GM10266 (cell line): ENCODE data around the gene M6PR.
"Not testable (repeated sequence)": the region's sequence is repeated elsewhere in the genome, so short reads cannot be mapped to it uniquely, and the experiment has no call there.

Experiments
- DNase-seq: peaks from one replicate; pipeline ENCODE4 v3.0.0; 2012; ENCODE audit errors: extremely low spot score
- TF ChIP-seq, protein P1 (sequence below): IDR thresholded peaks from 2 replicates; pipeline ENCODE4 v1.5.1; 2012; ENCODE audit warnings: mild to moderate bottlenecking, low read depth; ENCODE audit not compliant: control insufficient read depth, insufficient read depth; ENCODE audit errors: missing control alignments

M6PR gene

GRCh38 chr12:8941691-8942478 lies 7.6 kb downstream of the M6PR start:
- TF ChIP-seq, protein P1, sequence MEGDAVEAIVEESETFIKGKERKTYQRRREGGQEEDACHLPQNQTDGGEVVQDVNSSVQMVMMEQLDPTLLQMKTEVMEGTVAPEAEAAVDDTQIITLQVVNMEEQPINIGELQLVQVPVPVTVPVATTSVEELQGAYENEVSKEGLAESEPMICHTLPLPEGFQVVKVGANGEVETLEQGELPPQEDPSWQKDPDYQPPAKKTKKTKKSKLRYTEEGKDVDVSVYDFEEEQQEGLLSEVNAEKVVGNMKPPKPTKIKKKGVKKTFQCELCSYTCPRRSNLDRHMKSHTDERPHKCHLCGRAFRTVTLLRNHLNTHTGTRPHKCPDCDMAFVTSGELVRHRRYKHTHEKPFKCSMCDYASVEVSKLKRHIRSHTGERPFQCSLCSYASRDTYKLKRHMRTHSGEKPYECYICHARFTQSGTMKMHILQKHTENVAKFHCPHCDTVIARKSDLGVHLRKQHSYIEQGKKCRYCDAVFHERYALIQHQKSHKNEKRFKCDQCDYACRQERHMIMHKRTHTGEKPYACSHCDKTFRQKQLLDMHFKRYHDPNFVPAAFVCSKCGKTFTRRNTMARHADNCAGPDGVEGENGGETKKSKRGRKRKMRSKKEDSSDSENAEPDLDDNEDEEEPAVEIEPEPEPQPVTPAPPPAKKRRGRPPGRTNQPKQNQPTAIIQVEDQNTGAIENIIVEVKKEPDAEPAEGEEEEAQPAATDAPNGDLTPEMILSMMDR, result no peak
- no peak for DNase-seq

GRCh38 chr12:8937842-8938442 lies 11.5 kb downstream of the M6PR start:
- DNase-seq, result not testable (repeated sequence)

GRCh38 chr12:8936735-8937134 lies 12.7 kb downstream of the M6PR start:
- DNase-seq, result no peak
- TF ChIP-seq, protein P1, result no peak

- not testable (repeated sequence) for DNase-seq
Measured at GRCh38 chr12:8934080-8934479, 15.4 kb downstream of the M6PR start.

DNA sequence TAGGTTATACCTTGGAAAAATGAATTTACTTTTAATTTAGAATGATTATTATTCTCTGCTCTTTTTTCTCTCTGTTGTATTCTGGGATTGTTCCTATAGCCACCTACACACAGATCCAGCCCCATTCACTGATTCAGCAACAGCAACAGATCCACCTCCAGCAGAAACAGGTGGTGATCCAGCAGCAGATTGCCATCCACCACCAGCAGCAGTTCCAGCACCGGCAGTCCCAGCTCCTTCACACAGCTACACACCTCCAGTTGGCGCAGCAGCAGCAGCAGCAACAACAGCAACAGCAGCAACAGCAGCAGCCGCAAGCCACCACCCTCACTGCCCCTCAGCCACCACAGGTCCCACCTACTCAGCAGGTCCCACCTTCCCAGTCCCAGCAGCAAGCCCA lies 17.0 kb downstream of the M6PR start:
- DNase-seq, result not testable (repeated sequence)

DNA sequence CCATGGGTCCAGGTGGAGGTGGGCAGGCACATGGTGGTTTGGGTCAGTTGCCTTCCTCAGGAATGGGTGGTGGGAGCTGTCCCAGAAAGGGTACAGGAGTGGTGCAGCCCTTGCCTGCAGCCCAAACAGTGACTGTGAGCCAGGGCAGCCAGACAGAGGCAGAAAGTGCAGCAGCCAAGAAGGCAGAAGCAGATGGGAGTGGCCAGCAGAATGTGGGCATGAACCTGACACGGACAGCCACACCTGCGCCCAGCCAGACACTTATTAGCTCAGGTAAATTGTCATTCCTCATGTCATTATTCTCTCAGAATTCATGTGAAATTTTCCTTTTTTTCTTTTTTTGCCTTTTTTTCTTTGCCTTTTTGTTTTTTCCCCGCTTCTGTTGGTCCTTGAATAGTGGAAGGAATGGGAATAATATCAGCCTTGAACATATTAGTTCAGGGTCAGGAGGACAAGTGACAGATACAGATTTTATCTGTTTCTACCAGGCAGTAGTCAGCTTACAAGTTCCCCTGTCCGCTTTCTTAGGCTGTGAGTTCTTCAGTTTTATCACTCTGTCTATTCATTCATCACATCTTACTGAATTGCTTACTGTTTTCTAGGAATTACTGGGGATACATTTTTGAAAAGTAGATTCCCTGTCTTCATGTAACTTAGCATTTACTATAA lies 18.7 kb downstream of the M6PR start:
- DNase-seq, result not testable (repeated sequence)

DNA sequence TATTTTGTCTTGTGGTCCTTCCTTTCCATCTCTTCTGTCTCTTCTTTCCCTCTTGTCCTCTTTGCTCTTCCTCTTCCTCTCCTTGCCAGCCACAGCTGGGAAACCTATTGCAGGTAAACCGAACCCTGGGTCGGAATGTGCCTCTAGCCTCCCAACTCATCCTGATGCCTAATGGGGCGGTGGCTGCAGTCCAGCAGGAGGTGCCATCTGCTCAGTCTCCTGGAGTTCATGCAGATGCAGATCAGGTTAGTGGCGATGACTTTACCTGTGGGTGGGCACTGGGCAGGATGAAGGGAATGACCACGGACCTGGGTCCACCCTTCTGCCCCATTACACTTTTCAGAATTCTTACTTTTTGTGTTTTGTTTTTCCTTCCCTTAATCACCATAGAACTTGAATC lies 26.9 kb downstream of the M6PR start:
- no peak for DNase-seq
- TF ChIP-seq, protein P1, result peak; percentile 17

DNA sequence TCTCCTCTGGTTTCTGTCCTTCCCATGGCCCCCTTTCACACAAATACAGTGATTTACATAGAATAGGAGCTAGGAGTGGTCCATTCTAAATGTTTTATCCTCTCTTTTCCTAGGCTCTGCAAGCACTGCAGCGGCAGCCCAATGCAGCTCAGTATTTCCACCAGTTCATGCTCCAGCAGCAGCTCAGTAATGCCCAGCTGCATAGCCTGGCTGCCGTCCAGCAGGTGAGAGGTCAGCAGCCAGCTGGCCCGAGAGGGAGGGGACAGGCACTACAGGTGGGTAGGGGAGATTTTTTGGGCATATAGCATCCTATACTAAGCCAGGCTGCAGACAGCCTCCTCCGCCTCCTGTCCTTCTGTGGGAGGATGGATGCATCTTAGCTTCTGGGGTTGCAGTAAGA lies 29.8 kb downstream of the M6PR start:
- not testable (repeated sequence) for DNase-seq

DNA sequence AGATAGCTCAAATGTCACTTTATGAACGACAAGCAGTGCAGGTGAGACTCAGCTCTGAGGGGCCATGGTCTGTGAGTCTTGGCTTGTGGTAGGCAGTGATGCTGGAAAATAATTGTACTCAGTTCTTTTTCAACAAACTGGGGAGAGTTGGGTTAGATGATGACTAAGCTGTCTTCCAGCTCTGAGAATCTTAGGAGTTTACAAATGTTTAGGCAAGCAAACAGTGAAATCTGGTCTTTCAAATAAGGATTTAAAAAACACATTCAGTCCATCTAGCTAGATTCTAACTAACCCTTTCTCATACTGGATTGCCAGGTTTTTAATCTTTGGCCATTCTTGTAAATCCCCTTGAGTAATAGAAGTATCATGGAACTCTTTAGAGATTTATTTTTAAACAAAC lies 31.7 kb downstream of the M6PR start:
- TF ChIP-seq, protein P1, result no peak
- DNase-seq, result no peak

- TF ChIP-seq, protein P1, result no peak
- no peak for DNase-seq
Measured at GRCh38 chr12:8917031-8917430, 32.4 kb downstream of the M6PR start.
